ENCODE results near the gene BAG3. TPM values are rescaled to one million over a fixed set of nuclear protein-coding genes. Genes with fewer than 3 reads are reported as not detected.

Gene BAG3
- total and polyA plus RNA-seq, 2 of the 8 experiments (the other 6 are each of a cell fraction or from before 2014, with no cell fraction given): 3.5 to 13.3 TPM

DNA sequence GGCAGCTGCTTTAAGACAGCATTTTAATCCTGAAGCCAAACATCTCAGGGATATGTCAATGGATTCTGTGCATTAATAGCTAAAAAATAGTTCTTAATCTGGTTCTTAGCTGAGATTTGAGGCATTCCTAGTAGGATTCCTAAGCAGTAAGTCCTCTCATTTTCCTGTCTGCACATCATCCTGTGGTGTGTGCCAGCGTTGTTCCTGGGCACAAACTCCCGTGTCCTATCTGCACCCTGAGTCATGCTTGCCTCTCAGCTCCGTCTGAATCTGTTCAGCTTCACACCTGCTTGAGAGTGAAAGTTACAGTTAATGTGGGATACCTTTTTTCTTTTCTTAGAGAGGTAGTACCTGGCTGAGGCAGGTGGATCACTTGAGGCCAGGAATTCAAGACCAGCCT lies 19.5 kb downstream of the BAG3 start (continued):
- TF ChIP-seq JUND (IDR thresholded peaks at IDR 0.05; ENCODE audit: low read length) (no peak), BCL11A (IDR thresholded peaks at IDR 0.05; ENCODE audit: low read depth in 2 of 2, low read length in 2 of 2) (no peak)

Data from H1 (cell line).